Left ventricle myocardium inferior (tissue), 1 donor: ENCODE results near the gene CTAGE4. TPM values are rescaled to one million over a fixed set of nuclear protein-coding genes. Genes with fewer than 3 reads are reported as not detected.
"Not testable (repeated sequence)": the region's sequence is repeated elsewhere in the genome, so short reads cannot be mapped to it uniquely, and the experiment has no call there.

Experiments
- DNase-seq: peaks from one replicate; pipeline ENCODE4 v3.0.0-alpha.2; 2020
- H3K27ac ChIP-seq: fragments of 200-600 bp; replicated peaks from 2 replicates; pipeline ENCODE4 v1.8.0; 2021
- H3K27me3 ChIP-seq: fragments of 200-600 bp; 2 replicates; pipeline ENCODE4 v1.8.0; 2021; ENCODE audit warnings: low read depth
- H3K36me3 ChIP-seq: fragments of 200-600 bp; 2 replicates; pipeline ENCODE4 v1.8.0; 2021
- H3K4me1 ChIP-seq: fragments of 200-600 bp; 2 replicates; pipeline ENCODE4 v1.8.0; 2021
- H3K4me3 ChIP-seq: fragments of 200-600 bp; 2 replicates; pipeline ENCODE4 v1.8.0; 2021; ENCODE audit warnings: mild to moderate bottlenecking, moderate library complexity
- H3K9me3 ChIP-seq: fragments of 200-600 bp; replicated peaks from 2 replicates; pipeline ENCODE4 v1.8.0; 2021
- intact Hi-C: fragments of 100-400 bp; cut with micrococcal nuclease; formaldehyde crosslinking; loops from one replicate; pipeline ENCODE4 v1.11.0; 2022
- total RNA-seq: library from RNA; stranded (reverse); fragmentation: NEBNext Ultra II Directional; extraction: Animal tissue kit (Norgen Biotek cat#: 25700); gene quantifications from one replicate; pipeline ENCODE4 v1.2.1, GENCODE V29; 2021
- TF ChIP-seq, protein P1 (sequence below): fragments of 200-600 bp; IDR thresholded peaks from 2 replicates; pipeline ENCODE4 v1.8.0; 2021; ENCODE audit warnings: antibody characterized with exemption, mild to moderate bottlenecking, borderline replicate concordance
- donor health status: DM: no; HTN: yes; CAD: no; lungs with severe emphysema.

CTAGE4 gene
- total RNA-seq, 1 donor from 2014 or later = 0.16 TPM

DNA sequence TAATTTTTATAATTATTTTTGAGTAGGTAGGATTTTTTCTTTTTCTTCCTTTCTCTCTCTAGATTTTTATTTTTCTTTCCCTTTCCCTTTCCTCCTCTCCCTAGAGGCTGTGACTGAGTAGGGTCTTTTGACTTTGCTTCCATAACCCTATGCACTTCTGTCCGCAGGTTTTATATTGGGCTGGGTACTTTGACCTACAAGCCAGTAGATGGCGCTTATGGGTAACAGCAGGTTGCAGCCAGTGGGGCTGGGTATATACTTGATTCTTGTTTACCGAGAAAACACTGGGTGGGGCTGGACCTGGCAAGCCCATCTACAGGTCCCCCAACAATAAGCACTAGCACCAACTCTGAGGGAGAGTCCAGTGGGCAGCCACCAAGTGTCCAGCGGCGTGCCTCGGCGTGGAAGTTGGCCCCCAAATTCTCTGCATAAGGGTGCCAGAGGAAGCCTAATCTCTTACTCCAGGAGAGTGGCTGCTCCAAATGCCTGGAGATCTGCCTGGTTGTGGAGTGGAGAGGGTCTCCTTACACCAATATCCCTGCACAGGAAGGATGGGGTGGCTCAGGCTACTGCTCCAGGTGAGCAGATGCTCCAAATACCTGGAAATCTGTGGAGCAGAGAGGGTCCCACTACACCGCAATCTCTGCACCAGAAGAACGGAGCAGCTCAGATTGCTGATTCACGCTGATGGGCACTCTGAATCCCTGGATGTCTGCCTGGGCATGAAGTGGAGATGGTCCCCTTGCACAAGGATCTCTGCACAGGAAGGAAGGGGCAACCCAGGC is 4.7 kb upstream of the CTAGE4 start:
- H3K27me3 ChIP-seq, H3K9me3 ChIP-seq, intact Hi-C loops, H3K4me1 ChIP-seq, H3K4me3 ChIP-seq, DNase-seq, H3K36me3 ChIP-seq, H3K27ac ChIP-seq: not testable (repeated sequence)
- TF ChIP-seq, protein P1, sequence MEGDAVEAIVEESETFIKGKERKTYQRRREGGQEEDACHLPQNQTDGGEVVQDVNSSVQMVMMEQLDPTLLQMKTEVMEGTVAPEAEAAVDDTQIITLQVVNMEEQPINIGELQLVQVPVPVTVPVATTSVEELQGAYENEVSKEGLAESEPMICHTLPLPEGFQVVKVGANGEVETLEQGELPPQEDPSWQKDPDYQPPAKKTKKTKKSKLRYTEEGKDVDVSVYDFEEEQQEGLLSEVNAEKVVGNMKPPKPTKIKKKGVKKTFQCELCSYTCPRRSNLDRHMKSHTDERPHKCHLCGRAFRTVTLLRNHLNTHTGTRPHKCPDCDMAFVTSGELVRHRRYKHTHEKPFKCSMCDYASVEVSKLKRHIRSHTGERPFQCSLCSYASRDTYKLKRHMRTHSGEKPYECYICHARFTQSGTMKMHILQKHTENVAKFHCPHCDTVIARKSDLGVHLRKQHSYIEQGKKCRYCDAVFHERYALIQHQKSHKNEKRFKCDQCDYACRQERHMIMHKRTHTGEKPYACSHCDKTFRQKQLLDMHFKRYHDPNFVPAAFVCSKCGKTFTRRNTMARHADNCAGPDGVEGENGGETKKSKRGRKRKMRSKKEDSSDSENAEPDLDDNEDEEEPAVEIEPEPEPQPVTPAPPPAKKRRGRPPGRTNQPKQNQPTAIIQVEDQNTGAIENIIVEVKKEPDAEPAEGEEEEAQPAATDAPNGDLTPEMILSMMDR = peak; percentile 49

- H3K36me3 ChIP-seq, H3K9me3 ChIP-seq, H3K4me3 ChIP-seq, H3K27ac ChIP-seq, intact Hi-C loops, H3K4me1 ChIP-seq, DNase-seq, H3K27me3 ChIP-seq: not testable (repeated sequence)
Measured at GRCh38 chr7:144179165-144179479, 4.1 kb upstream of the CTAGE4 start.

GRCh38 chr7:144187848-144188247 is 4.6 kb downstream of the CTAGE4 start:
- H3K4me3 ChIP-seq, H3K27me3 ChIP-seq, H3K4me1 ChIP-seq, H3K27ac ChIP-seq, intact Hi-C loops, DNase-seq, H3K36me3 ChIP-seq, H3K9me3 ChIP-seq: not testable (repeated sequence)

- H3K27ac ChIP-seq, H3K36me3 ChIP-seq, DNase-seq, intact Hi-C loops, H3K4me3 ChIP-seq, H3K27me3 ChIP-seq, H3K4me1 ChIP-seq, H3K9me3 ChIP-seq: not testable (repeated sequence)
Measured at GRCh38 chr7:144188578-144189171, 5.4 kb downstream of the CTAGE4 start.

GRCh38 chr7:144193782-144194181 is 10.5 kb downstream of the CTAGE4 start:
- H3K9me3 ChIP-seq, intact Hi-C loops, H3K27ac ChIP-seq, H3K4me3 ChIP-seq, H3K36me3 ChIP-seq, DNase-seq, H3K4me1 ChIP-seq, H3K27me3 ChIP-seq: not testable (repeated sequence)

DNA sequence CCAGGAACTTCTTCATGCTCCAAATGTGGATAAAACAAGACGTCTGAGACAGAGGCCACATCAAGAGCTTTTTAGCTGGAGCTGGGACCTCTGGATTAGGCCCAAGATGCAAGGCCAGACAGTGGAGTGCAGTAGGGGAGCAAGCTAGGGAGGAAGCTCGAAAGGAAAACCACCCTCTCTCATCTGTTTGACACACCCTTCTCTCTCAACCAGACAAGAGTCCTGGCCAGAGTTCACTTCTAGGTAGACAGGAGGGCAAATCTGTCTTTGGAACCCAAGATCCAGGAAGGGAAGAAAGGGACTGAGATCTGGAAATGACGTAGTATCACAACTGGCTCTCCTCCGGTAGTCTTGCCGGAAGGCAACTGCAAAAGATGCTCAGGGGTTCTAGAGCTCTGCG is 11.2 kb downstream of the CTAGE4 start:
- H3K9me3 ChIP-seq, H3K4me3 ChIP-seq, H3K36me3 ChIP-seq, intact Hi-C loops, H3K27ac ChIP-seq, DNase-seq, H3K27me3 ChIP-seq, H3K4me1 ChIP-seq: not testable (repeated sequence)

DNA sequence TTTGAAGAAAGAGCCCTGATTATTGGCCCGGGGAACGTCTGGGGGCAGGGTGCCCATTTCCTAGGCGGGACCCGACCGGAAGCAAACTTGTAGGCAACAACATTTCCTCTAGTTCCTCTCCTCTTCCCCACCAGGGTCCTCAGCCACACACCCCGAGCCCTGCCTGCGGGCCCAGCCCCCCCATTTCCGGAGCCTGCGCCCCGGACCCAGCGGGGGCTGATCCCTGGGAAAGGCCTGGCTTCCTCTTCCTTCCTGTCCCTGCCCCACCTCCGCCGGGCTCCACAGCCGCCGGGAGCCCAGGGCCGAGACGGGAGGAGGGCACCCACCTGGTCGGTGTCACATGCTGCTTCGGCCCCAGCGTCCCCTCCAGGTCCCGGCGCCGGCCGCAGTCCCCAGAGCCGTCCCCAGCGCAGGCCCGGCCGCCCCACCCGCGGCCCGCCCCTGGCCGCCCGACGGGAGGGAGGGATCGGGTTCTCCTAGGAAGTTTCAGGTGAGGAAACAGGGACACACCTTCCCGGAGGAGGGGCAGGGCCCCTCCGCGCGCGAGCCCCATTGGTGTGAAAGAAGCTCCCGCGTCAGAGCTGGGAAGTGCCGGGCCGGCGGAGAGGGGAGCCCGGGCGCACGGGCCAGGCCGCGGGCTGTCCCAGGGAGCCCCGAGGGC is 12.1 kb downstream of the CTAGE4 start, which contains the start of gene ARHGEF35:
Gene ARHGEF35 (minus strand): TSS at position 622 of the 661 bp plus-strand sequence. CDS start 7,450 bp downstream, outside the sequence.
- H3K27ac ChIP-seq, H3K4me1 ChIP-seq, H3K9me3 ChIP-seq, H3K4me3 ChIP-seq, DNase-seq, intact Hi-C loops, H3K27me3 ChIP-seq, H3K36me3 ChIP-seq: not testable (repeated sequence)

- H3K27ac ChIP-seq, H3K4me3 ChIP-seq, intact Hi-C loops, DNase-seq, H3K4me1 ChIP-seq, H3K27me3 ChIP-seq, H3K36me3 ChIP-seq, H3K9me3 ChIP-seq: not testable (repeated sequence)
Measured at GRCh38 chr7:144198934-144199333, 15.7 kb downstream of the CTAGE4 start.

DNA sequence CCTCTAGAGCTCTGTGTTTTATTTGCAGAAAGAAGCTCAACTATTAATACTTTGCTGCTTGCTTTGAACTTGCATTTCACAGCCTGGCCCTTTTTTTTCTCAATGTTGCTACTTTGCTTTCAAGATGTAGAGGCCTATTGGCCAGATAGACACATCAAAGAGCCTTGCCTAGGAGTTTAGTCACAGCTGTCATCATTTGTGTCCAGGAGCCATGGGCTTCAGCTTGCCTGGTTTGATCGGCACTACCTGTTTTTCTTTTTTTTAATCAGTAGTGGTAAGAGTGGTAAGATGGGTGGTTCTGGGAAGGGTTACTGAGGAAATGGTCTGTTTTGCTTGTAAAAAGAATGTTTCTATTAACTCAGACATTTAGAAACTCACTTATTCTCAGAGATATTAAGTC is 18.7 kb downstream of the CTAGE4 start:
- H3K4me3 ChIP-seq, DNase-seq, H3K36me3 ChIP-seq, H3K27ac ChIP-seq, H3K9me3 ChIP-seq, intact Hi-C loops, H3K4me1 ChIP-seq, H3K27me3 ChIP-seq: not testable (repeated sequence)

DNA sequence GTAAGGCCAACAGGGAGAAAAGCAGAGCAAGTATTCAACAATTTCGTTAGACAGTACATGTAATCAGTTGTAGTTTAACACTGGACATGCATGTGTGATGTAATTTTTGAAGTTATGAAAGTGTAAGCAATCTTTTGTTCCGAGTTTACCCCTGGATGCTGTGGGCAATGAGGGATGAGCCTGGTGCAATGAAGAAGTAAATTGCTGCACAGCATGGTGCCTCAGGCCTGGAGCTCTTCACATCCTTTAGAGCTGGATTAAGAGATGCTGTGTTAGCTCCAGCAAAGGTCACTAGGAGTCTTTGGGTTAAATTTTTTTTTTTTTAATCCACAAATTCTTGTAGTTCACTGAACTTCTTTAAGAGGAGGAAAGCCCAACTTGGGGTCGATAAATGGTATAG is 19.8 kb downstream of the CTAGE4 start:
- intact Hi-C loops, H3K27me3 ChIP-seq, H3K4me3 ChIP-seq: not testable (repeated sequence)

GRCh38 chr7:144205306-144205705 is 22.0 kb downstream of the CTAGE4 start:
- H3K27me3 ChIP-seq, H3K9me3 ChIP-seq, H3K27ac ChIP-seq, H3K4me1 ChIP-seq, H3K4me3 ChIP-seq, DNase-seq, H3K36me3 ChIP-seq, intact Hi-C loops: not testable (repeated sequence)

More for the DNA sequence above, 19.8 kb downstream of the CTAGE4 start:
- not testable (repeated sequence) for DNase-seq, H3K9me3 ChIP-seq, H3K27ac ChIP-seq, H3K4me1 ChIP-seq, H3K36me3 ChIP-seq

- H3K36me3 ChIP-seq, H3K27ac ChIP-seq, intact Hi-C loops, H3K4me1 ChIP-seq, H3K27me3 ChIP-seq, DNase-seq, H3K9me3 ChIP-seq, H3K4me3 ChIP-seq: not testable (repeated sequence)
Measured at GRCh38 chr7:144217200-144217599, 33.9 kb downstream of the CTAGE4 start.

- H3K36me3 ChIP-seq, H3K9me3 ChIP-seq, H3K4me1 ChIP-seq, intact Hi-C loops, DNase-seq, H3K27ac ChIP-seq, H3K4me3 ChIP-seq, H3K27me3 ChIP-seq: not testable (repeated sequence)
Measured at GRCh38 chr7:144218581-144218980, 35.3 kb downstream of the CTAGE4 start.
